Measurements from ENCODE around the gene RBM22. TPM values are rescaled to one million over a fixed set of nuclear protein-coding genes. Genes with fewer than 3 reads are reported as not detected.

The RBM22 gene
- total and polyA plus RNA-seq, 2 of the 4 experiments (the other 2 are of a cell fraction), result 26.2 to 34.2 TPM

- H2AK9ac ChIP-seq (replicated peaks; ENCODE audit: low read depth, low read length, poor library complexity), result no peak overlapping the region
- H3K79me1 ChIP-seq (ENCODE audit: low read depth in 1 of 2, low read length in 2 of 2), result no peaks in the 10 kb centered on the region
- H3K14ac ChIP-seq (replicated peaks; ENCODE audit: low read depth, low read length), result no peak overlapping the region
- no peak overlapping the region for H4K91ac ChIP-seq (ENCODE audit: insufficient read depth, low read depth, low read length)
- H4K5ac ChIP-seq (ENCODE audit: low read depth, low read length), result no peak overlapping the region
- no peak overlapping the region for H3K9ac ChIP-seq (ENCODE audit: low read depth, low read length)
- H2AFZ ChIP-seq (replicated peaks; ENCODE audit: low read length, poor library complexity), result peak overlapping the region; percentile 81
- H2BK15ac ChIP-seq (ENCODE audit: low read depth, low read length), result no peak overlapping the region
- H2AK5ac ChIP-seq (ENCODE audit: low read depth, low read length), result no peak overlapping the region
- no peaks in the 10 kb centered on the region for H3K36me3 ChIP-seq (ENCODE audit: control insufficient read depth, insufficient read depth, low read length)
- no CpG with 5 or more reads among the region's 12 CpGs for WGBS, 2 experiments (ENCODE audit: extremely low coverage in 2 of 2, insufficient read length in 1 of 2)
- H4K8ac ChIP-seq (ENCODE audit: low read depth in 2 of 2, low read length in 2 of 2), result no peak overlapping the region
- no peak overlapping the region for H3K4me3 ChIP-seq (ENCODE audit: insufficient read depth, low read depth, low read length)
- H3K27ac ChIP-seq (ENCODE audit: insufficient read depth, low read length), result no peak overlapping the region
- H3K56ac ChIP-seq (ENCODE audit: extremely low read depth, insufficient read depth, low read length), result no peak overlapping the region
- no peak overlapping the region for H2BK20ac ChIP-seq (ENCODE audit: low read depth, low read length)
- ChIA-PET CTCF (interaction anchor here (1.3 kb wide), 1 partner anchor 120 kb away, joined by 3 read pairs; no protein-coding TSS in a partner anchor), POLR2A (ENCODE audit: unreplicated experiment) (no interaction called here)
- dilution Hi-C loops (cut with HindIII; ENCODE audit: low sequenced_read_pairs, unreplicated experiment), result no loop called here
- ATAC-seq (ENCODE audit: low read depth) (peak; percentile 40), DNase-seq (peak; percentile 62)
- H2BK5ac ChIP-seq (ENCODE audit: low read depth, low read length, poor library complexity, severe bottlenecking), result peak overlapping the region; percentile 36
- H3K4me2 ChIP-seq (ENCODE audit: low read depth, low read length), result no peak overlapping the region
- peaks cover 9% of the 10 kb centered on the region for H3K27me3 ChIP-seq (ENCODE audit: control insufficient read depth, insufficient read depth, low read length)
- in situ Hi-C loops (cut with MboI; ENCODE audit: low sequenced_read_pairs), result no loop called here
- peaks cover 4% of the 10 kb centered on the region; the same call in 1 of the 2 replicates for H3K9me1 ChIP-seq (ENCODE audit: insufficient read depth, low read length)
- H3K4ac ChIP-seq (ENCODE audit: low read depth, low read length), result no peak overlapping the region
- H3K18ac ChIP-seq (ENCODE audit: low read depth, low read length), result no peak overlapping the region
- no peaks in the 10 kb centered on the region; the same call in 1 of the 2 replicates for H4K20me1 ChIP-seq (ENCODE audit: insufficient read depth, low read length)
- H2BK120ac ChIP-seq (ENCODE audit: low read depth, low read length), result no peak overlapping the region
- H3K4me1 ChIP-seq (ENCODE audit: control insufficient read depth, insufficient read depth, low read length), result peaks cover 9% of the 10 kb centered on the region
- H3K23ac ChIP-seq (ENCODE audit: low read depth, low read length), result no peak overlapping the region
- no TSS peak for BruUV-seq (replicated peaks)
- TF ChIP-seq RCOR1 (IDR thresholded peaks at IDR 0.05; ENCODE audit: insufficient replicate concordance, low read length), result no peak
- TF ChIP-seq RAD21 (IDR thresholded peaks at IDR 0.05; ENCODE audit: low read length), result no peak
- 0 out of 2 replicates have a peak, but pooled peaks have one; percentile 19 for TF ChIP-seq CEBPB (IDR thresholded peaks at IDR 0.05; ENCODE audit: low read depth, low read length)
- TF ChIP-seq BHLHE40 (IDR thresholded peaks at IDR 0.05; ENCODE audit: low read depth, low read length), result peak; percentile 67; the same call in 1 of the 2 replicates
- no peak for TF ChIP-seq MAFK (IDR thresholded peaks at IDR 0.05; ENCODE audit: low read depth, low read length)
- no peak for TF ChIP-seq FOS (IDR thresholded peaks at IDR 0.05; ENCODE audit: low read depth, low read length)
- TF ChIP-seq, protein P1, sequence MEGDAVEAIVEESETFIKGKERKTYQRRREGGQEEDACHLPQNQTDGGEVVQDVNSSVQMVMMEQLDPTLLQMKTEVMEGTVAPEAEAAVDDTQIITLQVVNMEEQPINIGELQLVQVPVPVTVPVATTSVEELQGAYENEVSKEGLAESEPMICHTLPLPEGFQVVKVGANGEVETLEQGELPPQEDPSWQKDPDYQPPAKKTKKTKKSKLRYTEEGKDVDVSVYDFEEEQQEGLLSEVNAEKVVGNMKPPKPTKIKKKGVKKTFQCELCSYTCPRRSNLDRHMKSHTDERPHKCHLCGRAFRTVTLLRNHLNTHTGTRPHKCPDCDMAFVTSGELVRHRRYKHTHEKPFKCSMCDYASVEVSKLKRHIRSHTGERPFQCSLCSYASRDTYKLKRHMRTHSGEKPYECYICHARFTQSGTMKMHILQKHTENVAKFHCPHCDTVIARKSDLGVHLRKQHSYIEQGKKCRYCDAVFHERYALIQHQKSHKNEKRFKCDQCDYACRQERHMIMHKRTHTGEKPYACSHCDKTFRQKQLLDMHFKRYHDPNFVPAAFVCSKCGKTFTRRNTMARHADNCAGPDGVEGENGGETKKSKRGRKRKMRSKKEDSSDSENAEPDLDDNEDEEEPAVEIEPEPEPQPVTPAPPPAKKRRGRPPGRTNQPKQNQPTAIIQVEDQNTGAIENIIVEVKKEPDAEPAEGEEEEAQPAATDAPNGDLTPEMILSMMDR (conservative IDR thresholded peaks at IDR 0.05; ENCODE audit: low read depth, low read length), result no peak
- no peak for TF ChIP-seq SMC3 (IDR thresholded peaks at IDR 0.05; ENCODE audit: low read depth, low read length)
- no peak for TF ChIP-seq RFX5 (IDR thresholded peaks at IDR 0.05; ENCODE audit: low read depth, low read length)
- intact Hi-C loops (cut with micrococcal nuclease), result no loop called here
- H3K9me3 ChIP-seq (ENCODE audit: control insufficient read depth, insufficient read depth, low read length), result no peaks in the 10 kb centered on the region
Measured at GRCh38 chr5:150665044-150665443, 35.8 kb downstream of the RBM22 start.

Data from IMR-90 (cell line).